Measurements from ENCODE around the gene SERPINE2.

The SERPINE2 gene, protein sequence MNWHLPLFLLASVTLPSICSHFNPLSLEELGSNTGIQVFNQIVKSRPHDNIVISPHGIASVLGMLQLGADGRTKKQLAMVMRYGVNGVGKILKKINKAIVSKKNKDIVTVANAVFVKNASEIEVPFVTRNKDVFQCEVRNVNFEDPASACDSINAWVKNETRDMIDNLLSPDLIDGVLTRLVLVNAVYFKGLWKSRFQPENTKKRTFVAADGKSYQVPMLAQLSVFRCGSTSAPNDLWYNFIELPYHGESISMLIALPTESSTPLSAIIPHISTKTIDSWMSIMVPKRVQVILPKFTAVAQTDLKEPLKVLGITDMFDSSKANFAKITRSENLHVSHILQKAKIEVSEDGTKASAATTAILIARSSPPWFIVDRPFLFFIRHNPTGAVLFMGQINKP

DNA sequence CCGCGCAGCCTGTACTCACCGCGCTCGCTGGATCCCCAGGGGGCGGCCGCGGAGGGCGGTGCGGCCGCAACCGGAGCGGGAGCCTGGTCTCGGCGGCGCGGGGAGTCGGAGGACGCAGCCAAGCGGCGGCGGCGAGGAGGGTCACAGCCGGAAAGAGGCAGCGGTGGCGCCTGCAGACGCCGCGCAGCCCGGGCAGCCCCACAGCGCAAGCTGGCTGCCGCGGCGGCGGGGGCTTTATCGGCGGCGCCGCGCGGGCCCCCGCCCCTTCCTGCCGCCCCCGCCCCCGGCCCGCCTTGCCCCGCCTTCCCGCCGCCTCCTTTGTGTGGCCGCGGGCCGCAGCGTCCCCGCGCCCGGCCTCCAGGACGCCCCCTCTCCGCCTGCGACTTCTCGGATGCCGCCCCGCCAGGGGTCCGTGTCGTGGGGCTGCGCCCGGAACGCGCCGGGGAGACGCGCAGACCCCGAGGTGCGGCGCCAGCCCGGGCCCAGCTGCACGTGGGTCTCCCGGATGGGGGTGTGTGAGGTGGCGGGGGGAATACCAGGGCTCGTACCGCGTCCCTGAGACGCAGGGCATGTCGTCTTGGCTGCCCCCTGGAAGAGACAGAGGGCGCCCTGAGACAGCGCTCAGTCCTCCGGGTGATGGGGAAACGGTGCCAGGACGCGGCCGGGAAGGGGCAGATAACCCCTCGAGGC, at the start of gene SERPINE2:
Gene SERPINE2, minus strand, starts transcription at position 207 of the 690 bp plus-strand sequence. CDS start 37,386 bp downstream, outside the sequence.
- DNase-seq = peak; percentile 64

DNA sequence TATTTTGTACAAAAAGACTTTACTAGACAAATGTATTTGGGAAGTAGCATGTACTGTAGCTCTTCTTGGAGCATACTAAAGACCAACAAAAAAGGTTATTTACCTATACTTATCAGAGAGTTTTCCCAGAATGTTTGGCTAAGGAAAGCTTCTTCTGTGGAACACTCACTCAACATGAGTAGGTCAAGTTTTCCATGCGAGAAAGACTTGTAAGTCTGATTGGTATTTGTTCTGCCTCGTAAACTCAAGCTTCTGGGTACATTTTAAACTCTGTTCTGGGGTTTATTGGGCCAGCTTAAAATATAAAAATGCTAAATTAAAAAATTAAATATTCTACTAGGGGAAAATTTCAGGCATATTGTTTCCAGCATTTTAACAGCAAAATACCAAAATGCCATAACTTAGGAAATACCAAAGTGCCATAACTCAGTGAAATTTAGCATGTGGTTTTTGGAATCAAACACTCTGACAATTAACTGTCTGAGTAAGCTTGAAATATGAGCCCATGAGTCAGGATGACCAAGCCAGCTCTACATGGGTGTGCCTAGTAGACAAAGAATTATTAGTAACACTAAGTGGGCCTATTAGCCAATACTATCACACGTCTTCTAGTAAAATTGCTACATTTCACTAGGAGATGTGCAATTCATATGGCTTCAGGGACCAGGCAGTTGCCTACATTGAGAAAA, 47.3 kb upstream of the SERPINE2 start:
- DNase-seq = no peak

DNA sequence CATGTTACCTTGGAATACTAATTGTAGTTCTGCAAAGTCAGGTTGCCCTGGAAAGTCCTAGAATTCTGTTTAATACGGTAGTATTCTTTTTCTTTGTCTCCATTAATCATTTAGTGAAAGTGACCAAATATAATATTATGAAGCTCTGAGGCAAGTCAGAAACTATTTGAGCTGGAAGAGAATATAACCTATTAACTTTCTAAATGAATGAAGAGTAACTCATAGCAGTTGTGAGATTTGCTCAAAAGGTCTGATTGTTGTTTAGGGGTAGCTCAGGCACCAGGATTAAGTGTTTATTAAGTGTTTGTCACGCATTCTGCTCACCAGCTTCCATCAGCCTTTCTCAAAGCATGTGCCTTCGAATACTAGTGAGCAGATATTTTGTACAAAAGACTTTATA, 46.7 kb upstream of the SERPINE2 start:
- DNase-seq = no peak

DNA sequence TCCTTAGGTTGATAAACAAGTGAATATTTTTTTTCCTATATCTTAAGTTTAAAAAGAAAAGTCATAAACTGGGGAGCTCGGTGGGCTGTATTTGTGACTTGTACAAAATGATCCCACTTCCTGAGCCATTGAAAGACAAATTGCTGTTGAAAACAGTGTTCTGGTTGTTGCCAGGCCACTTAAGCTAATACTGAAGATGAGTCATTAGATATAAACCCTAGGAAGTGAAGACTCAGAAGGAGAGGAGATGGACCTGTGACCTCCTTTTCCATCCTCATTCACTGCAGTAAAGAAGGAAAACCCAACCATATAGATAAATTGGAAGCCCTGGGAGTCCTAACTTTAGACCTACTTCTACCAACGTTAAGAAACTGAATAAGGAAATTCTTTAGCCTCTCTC, 46.2 kb upstream of the SERPINE2 start:
- DNase-seq = no peak

DNA sequence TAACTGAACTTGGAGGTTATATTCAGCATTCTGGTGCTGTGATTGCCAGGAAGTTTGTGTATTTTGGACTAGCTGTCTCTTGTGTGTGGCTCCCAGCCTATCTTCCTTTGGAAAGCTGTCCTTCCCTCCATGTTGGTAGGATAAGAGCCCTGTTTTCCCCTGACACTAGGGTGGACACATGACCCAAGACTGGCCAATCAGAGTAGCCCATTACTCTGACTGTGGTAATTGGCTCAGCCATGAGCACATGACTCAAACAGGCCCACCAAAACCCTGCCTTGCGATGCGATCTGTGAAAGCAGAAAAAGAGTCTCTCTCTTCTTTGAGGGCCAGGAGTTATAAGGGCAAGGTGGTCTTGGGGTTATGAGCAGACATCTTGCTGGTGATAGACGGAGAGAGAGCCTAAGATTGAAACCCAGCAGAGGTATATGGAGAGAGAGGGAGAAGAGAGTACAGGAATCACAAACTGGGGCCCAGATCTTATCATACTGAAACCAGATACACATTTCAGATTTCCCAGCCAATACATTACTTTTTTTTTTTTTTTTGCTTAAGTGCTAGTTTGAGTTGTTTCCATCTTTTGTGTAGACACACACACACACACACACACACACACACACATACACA, 45.3 kb upstream of the SERPINE2 start:
- DNase-seq = no peak

DNA sequence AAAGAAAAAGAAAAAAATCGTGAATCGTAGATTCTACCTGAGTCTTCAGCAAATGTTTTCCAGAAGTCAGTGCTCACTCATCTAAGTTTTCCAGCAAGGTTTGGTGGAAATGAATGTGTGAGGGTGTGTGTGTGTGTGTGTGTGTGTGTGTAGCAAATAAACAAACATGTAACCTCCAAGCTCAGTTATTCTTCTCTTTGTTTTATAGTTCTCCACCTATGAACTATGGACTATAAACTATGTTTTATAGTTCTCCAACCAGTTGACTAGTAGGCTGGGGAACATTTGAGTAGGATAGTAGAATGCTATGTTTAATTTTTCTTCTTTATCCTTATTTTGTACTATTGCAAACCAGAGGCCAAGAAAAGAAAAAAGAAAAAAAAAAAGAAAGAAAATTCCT, 44.6 kb upstream of the SERPINE2 start:
- DNase-seq = no peak

DNA sequence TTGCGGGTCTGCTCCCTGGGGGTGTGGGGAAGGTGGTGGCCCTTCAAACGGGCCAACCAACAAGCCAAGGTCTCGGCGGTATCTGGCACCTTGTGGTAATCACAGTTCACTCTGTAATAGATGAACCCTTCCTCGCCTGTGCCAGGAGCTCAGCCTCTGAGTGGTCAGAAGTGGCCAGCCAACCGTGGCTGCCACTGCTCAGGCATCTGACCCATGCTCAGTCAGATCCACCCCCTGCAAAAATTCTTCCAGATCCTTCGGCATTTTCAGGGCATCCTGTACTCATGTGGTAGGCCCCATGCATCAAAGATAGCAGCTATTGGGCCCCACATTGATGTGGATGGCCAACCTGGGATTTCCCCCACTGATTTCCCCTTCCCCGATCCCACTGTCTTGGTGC, 39.6 kb upstream of the SERPINE2 start:
- no peak for DNase-seq

DNA sequence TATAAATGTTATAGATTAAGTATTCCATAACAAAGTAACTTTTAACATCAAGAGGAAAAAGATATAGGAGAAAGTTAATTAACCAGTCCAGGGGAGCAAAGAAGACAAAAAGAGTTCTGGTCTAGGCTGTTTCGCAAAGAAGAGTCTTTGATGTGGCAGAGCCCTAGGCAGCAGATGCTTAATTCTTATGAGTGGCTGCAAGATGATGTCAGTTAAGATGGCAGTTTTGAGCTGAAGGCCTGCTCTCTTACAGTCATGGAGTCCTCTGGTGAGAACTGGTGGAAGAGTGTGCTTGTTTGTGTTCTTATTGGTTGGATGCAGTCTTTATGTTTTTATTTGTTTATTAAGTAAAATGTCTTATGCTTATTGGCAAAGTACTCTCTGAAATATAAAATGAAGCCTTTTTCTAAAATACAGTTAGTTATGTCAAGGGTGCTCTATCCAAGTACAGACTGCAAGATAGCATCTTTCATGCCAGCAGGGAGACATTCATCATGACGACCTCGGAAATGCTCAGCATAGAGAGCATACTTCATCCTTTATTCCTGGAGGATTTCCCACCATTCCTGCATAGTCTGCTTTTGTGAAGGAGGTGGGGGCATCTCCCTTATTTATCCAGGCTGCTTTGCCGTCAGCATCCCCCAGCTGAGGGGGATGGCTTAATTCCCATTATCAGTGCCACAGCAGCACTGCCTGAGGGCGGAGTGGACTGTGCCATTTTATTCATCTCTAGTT, 38.9 kb upstream of the SERPINE2 start:
- no peak for DNase-seq

DNA sequence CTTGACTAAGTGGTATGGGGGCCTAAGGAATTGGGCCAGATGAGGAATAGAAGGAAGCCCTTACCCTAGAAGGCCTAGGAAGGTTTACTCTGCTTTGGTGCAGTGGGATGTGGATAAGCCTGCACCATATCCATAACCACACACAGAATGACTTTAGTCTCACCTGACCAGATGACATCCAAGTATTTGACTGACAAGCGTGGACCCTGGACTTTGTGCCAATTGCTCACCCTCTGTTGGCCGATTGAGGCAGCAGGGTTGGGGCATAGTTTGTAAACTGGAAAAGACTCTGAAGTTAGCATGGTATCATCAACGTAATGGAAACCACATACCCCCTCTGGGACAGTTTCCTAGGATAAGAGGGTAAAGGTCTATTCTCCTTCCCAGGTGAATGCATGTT, 36.5 kb upstream of the SERPINE2 start:
- no peak for DNase-seq

DNA sequence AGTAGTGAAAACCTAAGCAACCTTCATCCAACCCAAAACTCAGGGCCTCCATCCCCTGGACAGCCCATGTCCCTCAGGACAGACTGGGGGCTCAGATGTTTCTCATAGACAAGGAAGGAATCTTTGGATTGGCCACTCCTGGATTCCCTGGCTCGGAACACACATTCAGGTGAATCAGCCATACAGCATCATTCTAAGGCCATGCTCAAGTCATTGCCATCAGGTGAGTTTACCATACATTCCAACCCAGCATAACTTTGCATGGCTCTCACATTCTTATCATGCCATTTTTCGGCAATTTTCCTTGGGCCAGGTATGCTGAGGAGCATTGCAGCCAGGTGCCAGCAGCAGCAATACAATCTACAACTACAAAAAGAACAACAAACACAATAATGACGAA, 34.6 kb upstream of the SERPINE2 start:
- no peak for DNase-seq

DNA sequence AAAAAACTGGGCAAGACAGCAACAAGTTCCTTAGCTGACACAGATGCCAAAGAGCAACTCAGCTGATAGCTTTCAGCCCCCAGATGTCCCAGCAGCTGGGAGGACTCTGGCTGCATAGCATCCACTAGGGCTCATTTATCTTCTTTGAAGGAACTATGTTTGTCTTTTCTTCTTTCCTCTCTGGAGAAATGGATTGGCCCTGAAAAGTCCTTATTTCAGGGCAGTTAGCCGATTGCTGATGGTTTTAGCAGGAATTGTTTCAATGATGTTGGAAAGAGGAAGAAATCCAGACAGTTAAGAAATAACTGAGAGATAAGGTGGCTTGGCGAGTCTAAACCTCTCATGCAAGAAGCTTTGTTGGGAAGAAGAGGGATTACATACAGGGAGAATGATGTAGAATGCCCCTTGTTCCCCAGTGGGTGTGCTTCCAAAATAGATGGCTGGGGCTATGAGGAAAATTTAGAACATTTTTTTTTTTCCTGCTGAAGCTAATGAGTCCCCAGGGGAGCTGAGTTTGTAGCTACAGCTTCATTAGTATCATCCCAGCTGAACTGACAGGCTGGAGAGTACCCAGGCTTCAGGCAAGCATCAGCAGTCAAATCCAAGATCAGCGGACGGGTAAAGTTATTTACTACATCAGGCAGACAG, 33.6 kb upstream of the SERPINE2 start:
- DNase-seq = no peak

DNA sequence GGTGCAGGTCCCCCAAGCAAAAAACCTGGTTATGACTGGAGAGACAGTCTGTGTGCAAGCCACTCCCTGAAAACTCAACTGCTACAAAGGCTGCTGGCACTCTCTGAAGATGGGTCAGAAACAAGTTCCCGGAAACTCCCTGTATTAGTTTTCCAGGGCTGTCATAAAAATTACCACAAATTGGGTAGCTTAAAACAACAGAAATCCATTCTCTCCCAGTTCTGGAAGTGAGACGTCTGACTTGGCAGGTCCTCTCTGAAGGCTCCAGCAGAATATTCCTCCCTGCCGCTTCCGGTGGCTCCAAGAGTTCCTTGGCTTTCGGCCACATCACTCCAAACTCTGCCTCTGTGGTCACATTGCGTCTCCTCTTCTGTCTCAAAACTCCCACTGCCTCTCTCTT, 30.1 kb upstream of the SERPINE2 start:
- no peak for DNase-seq

DNA sequence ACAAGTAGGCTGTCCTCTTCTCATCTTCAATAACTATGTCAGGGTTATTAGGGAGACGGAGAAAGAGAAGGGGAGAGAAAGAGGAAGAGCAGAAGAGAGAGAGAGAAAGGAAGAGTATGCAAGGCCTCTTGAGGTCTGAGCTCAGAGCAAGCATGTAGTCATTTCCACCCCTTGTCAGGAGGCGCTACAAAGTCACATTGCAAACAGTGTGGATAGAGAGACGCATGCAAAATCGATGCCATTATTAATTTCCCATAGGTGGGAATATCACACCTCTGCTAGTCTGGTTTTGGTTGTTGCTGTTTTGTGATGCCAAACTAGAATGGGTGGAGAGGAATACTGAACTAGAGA, 24.2 kb upstream of the SERPINE2 start:
- no peak for DNase-seq

DNA sequence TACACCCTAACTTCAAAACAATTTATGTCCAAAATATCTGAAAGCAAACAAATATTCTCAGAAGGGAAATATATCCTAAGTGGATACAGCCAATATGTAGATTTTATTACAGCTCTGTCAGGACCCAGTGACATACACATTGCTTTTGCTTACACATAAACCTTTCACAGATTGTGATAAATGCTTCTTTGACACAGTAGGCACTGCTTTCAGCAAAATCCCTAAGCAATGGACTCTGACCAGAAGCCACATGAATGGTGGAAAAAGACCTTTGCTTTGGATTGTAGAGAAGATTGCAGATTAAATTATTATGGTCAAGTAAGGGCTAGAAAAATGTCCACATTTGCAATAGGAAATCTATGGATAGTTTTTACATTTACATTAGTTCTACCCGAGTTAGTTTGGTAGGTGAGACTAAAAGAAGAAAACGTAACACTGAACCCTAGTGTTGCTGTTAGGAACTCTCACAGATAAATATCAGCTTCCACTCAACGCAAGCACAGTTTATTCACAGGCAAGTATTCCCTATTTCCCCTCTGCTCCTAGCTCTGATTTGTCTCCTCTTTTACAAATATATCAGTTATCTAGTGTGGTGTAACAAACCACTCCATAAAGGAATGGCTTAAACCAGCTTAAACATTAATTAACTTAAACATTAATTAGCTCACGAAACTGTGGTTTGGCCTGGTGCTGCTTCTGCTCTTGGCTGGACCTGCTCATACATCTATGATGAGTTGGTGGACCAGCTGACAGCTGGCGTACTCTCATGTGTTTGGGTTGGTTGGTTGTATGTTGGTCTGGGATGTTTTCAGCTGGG, 23.6 kb upstream of the SERPINE2 start:
- no peak for DNase-seq

DNA sequence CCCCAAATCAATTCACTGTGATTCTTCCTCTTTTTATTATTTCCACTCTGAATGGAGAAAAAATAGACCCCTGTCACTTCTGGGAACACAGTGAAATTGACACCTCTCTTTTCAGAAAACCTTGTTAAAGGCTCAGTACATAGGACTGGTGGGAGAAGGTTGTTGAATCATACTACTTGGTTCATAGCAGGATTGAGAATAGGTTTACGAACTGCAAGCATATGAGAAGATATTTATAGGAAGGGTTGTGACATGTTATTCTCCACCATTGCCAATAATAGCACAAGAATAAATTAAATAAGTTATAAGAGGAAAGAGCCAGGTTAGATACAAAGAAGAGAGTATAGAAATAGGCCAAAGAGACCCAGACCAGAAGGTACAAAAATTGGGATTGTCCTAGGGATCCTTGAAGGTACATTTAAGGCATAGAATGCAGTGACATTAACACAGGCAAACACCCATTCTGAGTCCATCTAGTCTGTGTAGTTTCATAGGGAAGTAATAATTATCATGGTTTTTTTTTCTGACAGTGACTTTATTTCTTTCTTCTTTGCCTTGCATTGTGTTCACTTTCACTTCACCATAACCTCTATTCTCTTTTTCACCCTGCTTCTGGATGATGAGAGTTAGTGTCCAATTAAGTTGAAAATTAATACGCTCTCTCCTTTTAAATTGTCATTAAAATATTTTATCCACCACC, 21.8 kb upstream of the SERPINE2 start:
- no peak for DNase-seq

DNA sequence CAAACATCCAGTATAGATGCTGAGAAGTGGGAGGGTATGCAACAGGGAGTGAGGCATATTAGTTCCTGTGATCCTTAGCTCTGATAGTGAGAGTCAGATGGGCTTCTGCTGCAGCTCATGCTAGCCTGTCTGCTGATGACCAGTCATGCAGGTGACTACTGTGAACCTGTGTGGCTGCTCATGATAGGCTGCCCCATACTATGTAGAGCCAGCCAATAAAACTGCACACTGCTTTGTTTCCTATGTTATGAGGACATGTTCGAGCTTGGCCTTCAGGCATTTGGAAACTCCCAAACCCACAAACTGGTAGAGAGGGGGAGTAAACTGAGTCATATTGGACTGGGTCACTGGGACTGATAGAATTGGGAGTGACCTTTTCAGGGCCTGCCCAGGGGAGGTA, 20.1 kb upstream of the SERPINE2 start:
- no peak for DNase-seq

DNA sequence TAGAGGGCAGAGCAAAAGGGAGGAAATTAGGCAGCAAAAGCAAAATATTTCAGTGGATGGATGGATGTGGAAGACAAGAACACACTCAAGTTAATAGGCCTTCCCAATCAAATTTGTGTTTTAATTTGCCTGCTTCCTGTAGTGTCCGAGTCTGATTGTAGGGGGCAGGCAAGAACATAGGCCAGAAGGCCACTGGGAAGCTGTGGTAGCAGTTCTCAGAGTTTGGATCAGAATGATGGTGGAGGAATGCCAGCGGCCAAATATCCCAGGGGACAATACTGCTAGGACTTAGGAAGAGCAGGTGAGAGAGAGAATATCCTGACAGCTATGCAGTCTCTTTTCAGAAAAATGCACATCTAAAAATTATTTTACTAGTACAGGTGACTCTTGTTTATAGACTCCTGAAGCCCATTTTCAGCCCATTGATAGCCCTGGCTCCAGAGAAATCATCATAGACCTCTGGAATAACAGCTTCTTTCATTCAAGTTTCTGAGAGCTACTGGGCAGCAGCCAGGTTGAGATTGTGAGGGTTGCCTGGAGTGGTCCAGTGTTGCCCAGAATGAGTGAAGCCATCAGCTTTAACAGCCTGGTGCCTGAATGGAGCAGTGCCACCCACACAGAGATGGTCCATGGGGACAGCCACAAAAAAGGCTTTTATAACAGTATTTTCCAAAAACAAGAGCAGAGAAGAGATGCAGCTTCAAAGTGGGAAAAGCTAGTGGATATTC, 19.1 kb upstream of the SERPINE2 start:
- no peak for DNase-seq

DNA sequence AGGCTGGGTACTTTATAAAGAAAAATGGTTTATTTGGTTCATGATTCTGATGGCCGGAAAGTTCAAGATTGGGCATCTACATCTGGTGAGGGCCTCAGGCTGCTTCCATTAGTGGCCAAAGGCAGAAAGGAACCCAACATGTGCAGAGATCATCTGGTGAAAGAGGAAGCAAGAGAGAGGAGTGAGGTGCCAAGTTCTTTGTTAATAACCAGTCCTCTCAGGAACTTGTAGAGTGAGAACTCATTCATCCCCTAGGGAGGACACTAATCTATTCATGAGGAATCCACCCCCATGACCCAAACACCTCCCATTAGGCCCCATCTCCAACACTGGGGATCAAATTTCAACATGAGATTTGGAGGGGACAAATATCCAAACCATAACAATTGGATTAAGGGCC, 17.8 kb upstream of the SERPINE2 start:
- DNase-seq = no peak

DNA sequence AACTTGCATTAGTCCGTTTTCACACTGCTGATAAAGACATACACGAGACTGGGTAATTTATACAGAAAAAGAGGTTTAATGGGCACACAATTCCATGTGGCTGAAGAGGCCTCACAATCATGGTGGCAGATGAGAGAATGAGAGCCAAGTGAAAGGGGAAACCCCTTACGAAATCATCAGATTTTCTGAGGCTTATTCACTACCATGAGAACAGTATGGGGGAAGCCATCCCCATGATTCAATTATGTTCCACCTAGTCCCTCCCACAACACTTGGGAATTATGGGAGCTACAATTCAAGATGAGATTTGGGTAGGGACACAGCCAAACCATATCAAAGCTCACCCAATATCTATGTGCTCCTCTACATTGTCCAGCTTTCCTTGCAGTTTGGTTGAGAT, 16.0 kb upstream of the SERPINE2 start:
- no peak for DNase-seq

DNA sequence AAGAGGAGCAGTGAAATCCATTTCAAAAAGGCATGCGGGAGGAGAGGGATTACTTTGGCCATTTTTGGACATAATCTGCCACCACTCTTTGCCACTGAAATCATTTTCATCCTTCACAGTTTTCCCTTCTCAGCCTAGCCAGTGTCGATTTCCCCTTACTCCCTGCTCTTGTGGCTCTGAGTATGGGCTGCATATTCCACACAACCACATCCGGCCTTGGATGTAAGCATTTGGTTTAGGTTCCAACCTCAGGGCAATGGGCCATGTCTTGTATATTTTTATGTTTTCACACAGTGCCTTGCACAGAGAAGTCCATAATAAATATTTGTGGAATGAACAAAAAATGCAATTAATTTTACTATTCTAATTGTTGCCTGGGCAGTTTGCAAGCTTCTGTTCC, 7.7 kb upstream of the SERPINE2 start:
- DNase-seq = no peak
